Neural cell (in vitro differentiated cells): ENCODE data around the gene RPS6KA2.

Experiments used
- EZH2 ChIP-seq: fragments of 200-600, 300-800 bp; shearing (Covaris generic), sonication (generic); IDR thresholded peaks from 2 replicates; pipeline ENCODE4 v1.6.1; 2014; ENCODE audit warnings: antibody characterized with exemption, low read length, borderline replicate concordance, mild to moderate bottlenecking; ENCODE audit not compliant: insufficient read depth, poor library complexity, severe bottlenecking
- POLR2AphosphoS5 ChIP-seq: IDR thresholded peaks from 2 replicates; pipeline ENCODE4 v1.6.1; 2012
- RAD21 ChIP-seq: fragments of 450-650 bp; conservative IDR thresholded peaks from 2 replicates; pipeline ENCODE4 v1.6.1; 2014; ENCODE audit warnings: antibody characterized with exemption, mild to moderate bottlenecking, moderate library complexity
- SMC3 ChIP-seq: fragments of 450-650 bp; conservative IDR thresholded peaks from 2 replicates; pipeline ENCODE4 v1.6.1; 2014; ENCODE audit warnings: antibody characterized with exemption, mild to moderate bottlenecking, moderate library complexity; ENCODE audit not compliant: poor library complexity
- TAF1 ChIP-seq: IDR thresholded peaks from 2 replicates; pipeline ENCODE4 v1.6.1; 2012; ENCODE audit warnings: low read depth
- TF ChIP-seq, protein P1 (sequence below): fragments of 450-650 bp; IDR thresholded peaks from 2 replicates; pipeline ENCODE4 v1.5.1; 2014; ENCODE audit warnings: antibody characterized with exemption, mild to moderate bottlenecking, moderate library complexity; ENCODE audit not compliant: poor library complexity, severe bottlenecking

DNA sequence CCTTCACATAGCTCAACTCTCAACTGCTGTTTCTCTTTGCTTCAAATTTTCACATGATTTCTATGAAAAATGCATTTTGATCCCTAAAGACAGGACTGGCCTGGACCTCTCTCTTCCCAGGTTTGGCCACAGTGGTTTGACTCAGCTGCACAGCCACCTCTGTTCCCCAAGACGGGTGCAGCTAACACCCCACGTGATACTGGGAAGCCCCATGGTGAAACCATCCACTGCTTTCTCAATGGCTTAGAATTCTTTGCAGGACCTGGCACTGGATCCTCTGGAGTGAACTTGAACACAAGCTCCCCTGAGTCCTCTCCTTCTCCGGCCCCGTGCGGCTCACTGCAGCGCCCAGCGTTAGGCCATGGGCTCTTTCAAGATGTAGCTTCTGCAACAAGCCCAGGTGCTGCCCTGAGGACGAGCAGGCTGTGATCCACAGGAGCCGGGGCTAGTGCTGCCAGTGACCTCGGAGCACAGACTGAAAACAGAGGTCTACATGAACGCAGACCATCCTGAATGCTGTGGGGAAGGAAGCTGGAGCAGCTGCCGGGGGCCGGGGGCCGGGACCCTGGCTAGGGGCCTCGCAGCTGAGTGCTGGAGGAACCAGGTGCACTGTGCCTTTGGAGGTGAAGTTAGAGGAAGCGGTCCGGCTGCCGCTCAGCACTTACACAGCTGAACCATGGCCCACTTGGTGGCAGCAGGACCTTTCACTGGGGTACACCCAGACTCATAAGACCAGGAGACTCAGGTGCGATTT lies 185.5 kb downstream of the RPS6KA2 start:
- TF ChIP-seq EZH2: no peak
- TF ChIP-seq, protein P1, sequence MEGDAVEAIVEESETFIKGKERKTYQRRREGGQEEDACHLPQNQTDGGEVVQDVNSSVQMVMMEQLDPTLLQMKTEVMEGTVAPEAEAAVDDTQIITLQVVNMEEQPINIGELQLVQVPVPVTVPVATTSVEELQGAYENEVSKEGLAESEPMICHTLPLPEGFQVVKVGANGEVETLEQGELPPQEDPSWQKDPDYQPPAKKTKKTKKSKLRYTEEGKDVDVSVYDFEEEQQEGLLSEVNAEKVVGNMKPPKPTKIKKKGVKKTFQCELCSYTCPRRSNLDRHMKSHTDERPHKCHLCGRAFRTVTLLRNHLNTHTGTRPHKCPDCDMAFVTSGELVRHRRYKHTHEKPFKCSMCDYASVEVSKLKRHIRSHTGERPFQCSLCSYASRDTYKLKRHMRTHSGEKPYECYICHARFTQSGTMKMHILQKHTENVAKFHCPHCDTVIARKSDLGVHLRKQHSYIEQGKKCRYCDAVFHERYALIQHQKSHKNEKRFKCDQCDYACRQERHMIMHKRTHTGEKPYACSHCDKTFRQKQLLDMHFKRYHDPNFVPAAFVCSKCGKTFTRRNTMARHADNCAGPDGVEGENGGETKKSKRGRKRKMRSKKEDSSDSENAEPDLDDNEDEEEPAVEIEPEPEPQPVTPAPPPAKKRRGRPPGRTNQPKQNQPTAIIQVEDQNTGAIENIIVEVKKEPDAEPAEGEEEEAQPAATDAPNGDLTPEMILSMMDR: no peak
- TF ChIP-seq RAD21: no peak
- no peak for TF ChIP-seq POLR2AphosphoS5
- no peak for TF ChIP-seq SMC3
- TF ChIP-seq TAF1: no peak
